Measurements from ENCODE around the gene SSH2. TPM values are rescaled to one million over a fixed set of nuclear protein-coding genes. Genes with fewer than 3 reads are reported as not detected.

The SSH2 gene
- total and polyA plus RNA-seq, 2 of the 13 experiments (the other 11 are each of a cell fraction or from before 2014, with no cell fraction given): 6.0 to 6.4 TPM

- TF ChIP-seq ZNF432 (CRISPR knock-in tag; IDR thresholded peaks at IDR 0.05; ENCODE audit: borderline replicate concordance) (no peak), ZNF383 (CRISPR knock-in tag; IDR thresholded peaks at IDR 0.05; ENCODE audit: borderline replicate concordance) (no peak), ZNF609 (CRISPR knock-in tag; IDR thresholded peaks at IDR 0.05; ENCODE audit: borderline replicate concordance) (no peak), MIER2 (CRISPR knock-in tag; IDR thresholded peaks at IDR 0.05) (no peak), ZNF550 (CRISPR knock-in tag; IDR thresholded peaks at IDR 0.05; ENCODE audit: borderline replicate concordance) (0 out of 2 replicates have a peak, but pooled peaks have one; percentile 29), ZNF281 (CRISPR knock-in tag; IDR thresholded peaks at IDR 0.05; ENCODE audit: borderline replicate concordance) (peak; percentile 55), ZNF737 (CRISPR knock-in tag; IDR thresholded peaks at IDR 0.05; ENCODE audit: borderline replicate concordance) (no peak), ZNF251 (CRISPR knock-in tag; IDR thresholded peaks at IDR 0.05) (no peak), FIP1L1 (IDR thresholded peaks at IDR 0.05; ENCODE audit: borderline replicate concordance, insufficient read depth, low read depth, low read length) (no peak), ZC3H13 (CRISPR knock-in tag; IDR thresholded peaks at IDR 0.05) (0 out of 2 replicates have a peak, but pooled peaks have one; percentile 14), REXO4 (CRISPR knock-in tag; IDR thresholded peaks at IDR 0.05; ENCODE audit: borderline replicate concordance) (no peak), IRX3 (CRISPR knock-in tag; IDR thresholded peaks at IDR 0.05; ENCODE audit: borderline replicate concordance, low read depth) (no peak), UBTF (CRISPR knock-in tag; IDR thresholded peaks at IDR 0.05) (no peak), NONO (IDR thresholded peaks at IDR 0.05) (no peak), NONO (CRISPR knock-in tag; conservative IDR thresholded peaks at IDR 0.05) (no peak), ZNF337 (CRISPR knock-in tag; IDR thresholded peaks at IDR 0.05; ENCODE audit: borderline replicate concordance, low read depth) (no peak), ZNF616 (CRISPR knock-in tag; IDR thresholded peaks at IDR 0.05; ENCODE audit: low read depth) (0 out of 2 replicates have a peak, but pooled peaks have one; percentile 6), NFYB (CRISPR knock-in tag; IDR thresholded peaks at IDR 0.05) (no peak), ZNF20 (CRISPR knock-in tag; IDR thresholded peaks at IDR 0.05) (no peak)
Observed at GRCh38 chr17:29929006-29929532, 959 bp downstream of the SSH2 start (continued).

Measured in HepG2 (cell line).